Tibial nerve (tissue), 4 donors: ENCODE measurements around the gene KIRREL3. TPM values are rescaled to one million over a fixed set of nuclear protein-coding genes. Genes with fewer than 3 reads are reported as not detected.

Experiments
- DNase-seq, 2 donors: peaks; one replicate each; pipeline ENCODE4 v3.0.0-alpha.2; 2019; ENCODE audit warnings: low spot score in 2 of 2
- H3K27ac ChIP-seq, 4 donors: fragments of 200-600 bp; sonication (generic) in 3 of 4; one replicate each; pipeline ENCODE4 v1.5.1; 2017 to 2019; ENCODE audit warnings: mild to moderate bottlenecking in 1 of 4
- H3K27me3 ChIP-seq, 2 donors: fragments of 200-600 bp; sonication (generic) in 1 of 2; one replicate each; pipeline versions ENCODE4 v1.5.1 to v1.6.0; 2017 to 2019
- H3K36me3 ChIP-seq, 3 donors: fragments of 200-600 bp; sonication (generic); one replicate each; pipeline ENCODE4 v1.5.1; 2018 to 2019
- H3K4me1 ChIP-seq, 4 donors: fragments of 200-600 bp; sonication (generic) in 3 of 4; one replicate each; pipeline ENCODE4 v1.5.1; 2017 to 2019
- H3K4me3 ChIP-seq, 4 donors: fragments of 200-600 bp; sonication (generic) in 3 of 4; one replicate each; pipeline ENCODE4 v1.5.1; 2017 to 2019; ENCODE audit warnings: mild to moderate bottlenecking in 1 of 4, moderate library complexity in 1 of 4
- H3K9me3 ChIP-seq, 4 donors: fragments of 200-600 bp; sonication (generic) in 3 of 4; one replicate each; pipeline ENCODE4 v1.5.1; 2017 to 2019
- CTCF ChIP-seq, 5 experiments: fragments of 200-600 bp in 3 of 5; fragments of 450-650 bp in 2 of 5; sonication (generic) in 3 of 5; IDR thresholded peaks; one replicate each; pipeline ENCODE4 v1.5.1; 2016 to 2019; ENCODE audit warnings: antibody characterized with exemption in 5 of 5, mild to moderate bottlenecking in 3 of 5, moderate library complexity in 2 of 5
- EP300 ChIP-seq, 2 donors: sonication (generic); formaldehyde crosslinking; IDR thresholded peaks; one replicate each; pipeline ENCODE4 v1.6.1; 2017; ENCODE audit warnings: antibody characterized with exemption in 2 of 2, mild to moderate bottlenecking in 1 of 2
- POLR2A ChIP-seq, 2 donors: fragments of 450-650 bp; IDR thresholded peaks; one replicate each; pipeline ENCODE4 v1.6.1; 2017; ENCODE audit warnings: antibody characterized with exemption in 2 of 2, mild to moderate bottlenecking in 2 of 2, moderate library complexity in 2 of 2
- WGBS, 2 donors: methylation state at CpG; one replicate each; pipeline ENCODE4 v1.1.5; 2018; 5-methylcytosine and 5-hydroxymethylcytosine counted together
- total RNA-seq, 4 donors: library from RNA; depleted of rRNA; stranded (reverse); fragments of >200 nt; gene quantifications; one replicate each; pipeline ENCODE4 v1.1.0, GENCODE V29; 2016

The KIRREL3 gene
- total RNA-seq, 4 donors from 2014 or later = not detected

DNA sequence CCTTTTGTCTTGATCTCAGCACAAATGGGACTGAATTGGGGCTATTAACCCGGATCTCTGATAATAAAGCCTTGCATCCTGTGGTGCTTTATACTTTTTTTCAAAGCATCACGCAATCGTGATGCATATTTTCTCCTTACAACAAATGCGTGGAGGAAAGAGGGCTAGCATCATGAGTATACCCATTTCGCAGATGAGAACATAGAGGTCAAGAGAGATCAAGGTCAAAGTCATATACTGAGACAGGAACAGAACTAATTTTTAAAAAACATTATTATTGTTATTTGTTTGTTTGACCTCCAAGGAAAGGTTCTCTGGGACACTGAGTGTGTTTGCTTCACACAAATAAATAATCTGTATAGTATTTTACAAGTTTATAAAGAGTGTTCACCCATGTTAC lies 453.9 kb downstream of the KIRREL3 start:
- Histone ChIP-seq H3K4me1 (peaks cover 0 to 19% (median 0%) of the 10 kb centered on the region in 4 donors), H3K27me3 (no peaks in the 10 kb centered on the region), H3K36me3 (no peaks in the 10 kb centered on the region), H3K9me3 (no peaks in the 10 kb centered on the region), H3K27ac (no peak overlapping the region), H3K4me3 (no peak overlapping the region)
- TF ChIP-seq POLR2A (IDR thresholded peaks at IDR 0.05) (no peak), CTCF (IDR thresholded peaks at IDR 0.05) (no peak), EP300 (IDR thresholded peaks at IDR 0.05) (no peak)
- WGBS, 2 donors = 70 to 77% methylated on average over 5 of the region's 5 CpGs
- DNase-seq = no peak

DNA sequence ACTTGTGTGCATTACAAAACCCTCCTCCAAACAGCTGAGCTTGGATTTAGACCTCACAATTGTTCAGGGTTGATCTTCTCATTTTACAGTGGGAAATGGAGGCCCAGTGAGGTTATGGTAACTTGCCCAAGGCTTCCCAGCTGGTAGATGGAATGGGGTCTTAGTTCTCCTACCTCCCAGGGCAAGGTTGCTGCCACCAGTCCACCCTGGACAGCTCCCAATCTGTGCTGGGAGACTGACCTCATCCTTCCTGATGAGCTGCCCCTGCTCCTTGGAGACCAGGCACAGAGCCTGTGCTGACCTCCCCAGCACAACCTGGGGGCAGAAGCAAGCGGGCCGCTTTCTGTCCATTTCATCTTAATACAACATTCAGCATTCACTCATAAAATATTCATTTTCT lies 454.4 kb downstream of the KIRREL3 start:
- peaks cover 0 to 19% (median 0%) of the 10 kb centered on the region in 4 donors for H3K4me1 ChIP-seq
- WGBS, 2 donors = 61 to 83% methylated on average over 2 of the region's 2 CpGs

DNA sequence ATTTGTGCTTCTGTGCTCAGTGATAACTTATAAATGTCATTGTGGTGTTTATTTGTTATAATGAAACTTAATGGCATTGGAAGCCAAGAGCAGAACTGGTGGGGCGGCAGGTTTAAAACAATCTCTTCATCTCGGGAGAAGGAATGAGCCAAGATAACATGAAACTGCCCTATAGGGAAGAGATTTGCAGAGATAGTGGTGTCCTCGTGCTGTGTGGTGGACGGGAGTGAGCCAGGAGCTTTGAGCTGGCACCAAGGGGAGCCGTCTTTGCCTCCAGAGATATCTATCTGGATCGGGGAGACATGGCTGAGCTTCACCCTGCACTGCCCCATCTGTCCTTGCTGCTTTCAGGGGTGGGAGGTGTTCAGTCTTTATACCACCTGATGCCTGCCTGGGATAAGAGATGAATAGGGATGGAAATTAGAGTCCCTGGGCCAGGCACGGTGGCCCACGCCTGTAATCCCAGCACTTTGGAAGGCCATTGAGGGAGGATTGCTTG lies 455.5 kb downstream of the KIRREL3 start:
- no peak for DNase-seq
- no peak for TF ChIP-seq CTCF (IDR thresholded peaks at IDR 0.05)
- TF ChIP-seq EP300 (IDR thresholded peaks at IDR 0.05) = no peak
- no peak for TF ChIP-seq POLR2A (IDR thresholded peaks at IDR 0.05)
- Histone ChIP-seq H3K4me3 (no peak overlapping the region), H3K27ac (no peak overlapping the region), H3K4me1 (peaks cover 0 to 19% (median 0%) of the 10 kb centered on the region in 4 donors), H3K27me3 (no peaks in the 10 kb centered on the region), H3K36me3 (no peaks in the 10 kb centered on the region), H3K9me3 (no peaks in the 10 kb centered on the region)
- 68 to 69% methylated on average over 8 of the region's 8 CpGs for WGBS, 2 donors

More for the DNA sequence above, 454.4 kb downstream of the KIRREL3 start:
- Histone ChIP-seq H3K9me3 (no peaks in the 10 kb centered on the region), H3K36me3 (no peaks in the 10 kb centered on the region), H3K27me3 (no peaks in the 10 kb centered on the region), H3K4me3 (no peak overlapping the region), H3K27ac (no peak overlapping the region)
- DNase-seq = no peak
- TF ChIP-seq CTCF (IDR thresholded peaks at IDR 0.05) (no peak), EP300 (IDR thresholded peaks at IDR 0.05) (no peak), POLR2A (IDR thresholded peaks at IDR 0.05) (no peak)

DNA sequence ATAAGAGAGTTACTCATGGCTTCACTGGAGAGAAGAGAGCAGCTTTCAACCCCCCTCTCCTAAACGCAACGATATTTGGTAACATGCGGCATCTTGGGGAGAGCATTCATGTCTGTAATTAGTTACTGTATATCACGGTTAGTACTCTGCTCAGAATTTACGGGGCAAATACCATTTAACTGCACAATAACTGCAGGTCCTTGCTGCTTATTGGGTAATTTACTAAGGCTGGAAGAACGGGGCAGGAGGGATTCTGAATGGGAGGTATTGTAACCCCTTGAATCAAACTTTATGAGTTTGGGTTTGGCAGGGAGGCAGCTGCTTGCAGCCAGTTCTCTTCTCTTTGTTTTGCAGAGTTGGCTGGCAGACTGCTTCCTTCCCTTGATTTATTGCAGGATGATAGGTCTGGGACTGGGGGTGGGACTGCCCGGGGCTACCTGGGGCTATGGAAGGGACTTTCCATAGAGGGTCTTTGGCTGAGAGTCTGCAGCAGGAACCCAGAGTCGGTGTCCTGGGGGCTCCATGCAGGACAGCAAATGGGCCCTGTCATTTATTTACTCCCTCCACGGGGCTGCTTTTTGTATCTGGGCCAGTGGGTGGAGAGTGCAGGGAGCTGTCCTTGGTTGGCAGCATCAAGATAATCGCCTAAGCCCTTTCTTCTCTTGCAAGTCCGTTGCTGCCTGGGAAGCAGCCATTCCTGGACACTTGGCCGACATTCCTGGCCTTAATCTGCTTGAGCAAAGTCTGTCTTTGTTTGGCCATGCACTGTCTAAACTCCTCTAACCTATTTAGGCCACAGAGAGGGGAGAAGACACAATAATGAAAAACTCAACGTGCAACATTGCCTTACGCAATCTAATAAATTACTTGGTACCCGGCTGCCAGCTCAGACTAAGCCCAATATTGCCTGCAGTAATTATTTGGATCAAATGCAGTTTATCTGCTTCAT lies 456.2 kb downstream of the KIRREL3 start:
- 11 to 13% methylated on average over 14 to 15 of the region's 15 CpGs for WGBS, 2 donors

More for the DNA sequence above, 456.2 kb downstream of the KIRREL3 start:
- H3K4me1 ChIP-seq = peaks cover 0 to 19% (median 0%) of the 10 kb centered on the region in 4 donors
- H3K9me3 ChIP-seq = no peaks in the 10 kb centered on the region
- H3K36me3 ChIP-seq = no peaks in the 10 kb centered on the region
- H3K27ac ChIP-seq = no peak overlapping the region
- no peaks in the 10 kb centered on the region for H3K27me3 ChIP-seq
- no peak overlapping the region for H3K4me3 ChIP-seq
- TF ChIP-seq EP300 (IDR thresholded peaks at IDR 0.05) (no peak), CTCF (IDR thresholded peaks at IDR 0.05) (no peak), POLR2A (IDR thresholded peaks at IDR 0.05) (no peak)
- no peak for DNase-seq
